ENCODE measurements around the gene HSPB2.

DNA sequence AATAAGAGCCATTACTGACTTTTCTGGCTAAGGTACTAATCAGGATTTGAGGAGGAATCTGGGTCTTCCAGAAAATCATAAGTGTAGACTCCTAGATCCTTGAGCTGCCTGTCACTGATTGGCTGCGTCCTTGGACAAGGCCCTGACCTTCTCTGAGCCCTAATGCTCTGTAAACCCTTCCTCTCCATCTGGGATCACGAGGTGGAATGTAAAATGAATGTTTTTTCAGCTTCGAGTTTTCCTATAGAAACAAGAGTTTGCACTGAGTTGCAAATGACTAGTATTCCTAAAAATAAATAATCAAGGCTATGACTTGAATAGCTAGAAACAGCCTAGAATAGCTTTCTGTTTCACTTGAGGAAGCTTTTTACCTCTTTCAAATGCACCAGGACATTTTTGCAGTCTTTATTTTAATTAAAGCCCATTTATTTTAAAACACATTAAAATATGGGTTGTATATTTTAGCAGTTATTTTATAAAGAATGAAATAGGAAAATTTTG, 23.6 kb downstream of the HSPB2 start:
- TF ChIP-seq CTCF (IDR thresholded peaks at IDR 0.05): no peak
- no peak for TF ChIP-seq POLR2AphosphoS5 (IDR thresholded peaks at IDR 0.05)
- no peak for TF ChIP-seq EP300 (IDR thresholded peaks at IDR 0.05)
